Neural progenitor cell (in vitro differentiated cells): ENCODE measurements around the gene FARSA. TPM values are rescaled to one million over a fixed set of nuclear protein-coding genes. Genes with fewer than 3 reads are reported as not detected.

Experiments
- DNase-seq: peaks from one replicate; pipeline ENCODE4 v3.0.0-alpha.2; 2016; ENCODE audit warnings: low spot score
- H2AFZ ChIP-seq: fragments of 200-600 bp; sonication (generic); replicated peaks from 2 replicates; pipeline ENCODE4 v1.6.1; 2016; ENCODE audit warnings: antibody characterized with exemption
- H3F3A ChIP-seq: fragments of 200-600 bp; sonication (generic); 2 replicates; pipeline ENCODE4 v1.6.1; 2016; ENCODE audit warnings: antibody characterized with exemption, low read depth
- H3K27ac ChIP-seq: fragments of 200-600 bp; sonication (generic); 2 replicates; pipeline ENCODE4 v1.5.1; 2016; ENCODE audit warnings: mild to moderate bottlenecking
- H3K27me3 ChIP-seq: fragments of 200-600 bp; sonication (generic); 2 replicates; pipeline ENCODE4 v1.6.1; 2016; ENCODE audit warnings: mild to moderate bottlenecking, moderate library complexity
- H3K36me3 ChIP-seq: fragments of 200-600 bp; sonication (generic); 2 replicates; pipeline ENCODE4 v1.5.1; 2016
- H3K4me1 ChIP-seq: fragments of 200-600 bp; sonication (generic); 2 replicates; pipeline ENCODE4 v1.6.1; 2016; ENCODE audit warnings: mixed run types
- H3K4me2 ChIP-seq: fragments of 200-600 bp; sonication (generic); 2 replicates; pipeline ENCODE4 v1.6.1; 2016
- H3K4me3 ChIP-seq: fragments of 200-600 bp; sonication (generic); 2 replicates; pipeline ENCODE4 v1.5.1; 2016
- H3K79me2 ChIP-seq: fragments of 200-600 bp; sonication (generic); 2 replicates; pipeline ENCODE4 v1.6.1; 2016; ENCODE audit warnings: low read depth
- H3K9ac ChIP-seq: fragments of 200-600 bp; sonication (generic); 2 replicates; pipeline ENCODE4 v1.6.1; 2016
- H3K9me3 ChIP-seq: fragments of 200-600 bp; sonication (generic); 2 replicates; pipeline ENCODE4 v1.5.1; 2016; ENCODE audit warnings: low read depth
- H4K20me1 ChIP-seq: fragments of 200-600 bp; sonication (generic); 2 replicates; pipeline ENCODE4 v1.6.1; 2016; ENCODE audit warnings: low read depth
- H3K27ac Mint-ChIP-seq: 3 replicates; pipeline ENCODE4 v1.8.0; 2021; ENCODE audit warnings: mixed read lengths
- H3K27me3 Mint-ChIP-seq: 2 replicates; pipeline ENCODE4 v1.8.0; 2022; ENCODE audit warnings: low read depth, mild to moderate bottlenecking, inconsistent platforms, moderate library complexity, mixed read lengths; ENCODE audit not compliant: insufficient read depth
- H3K36me3 Mint-ChIP-seq: 3 replicates; pipeline ENCODE4 v1.8.0; 2021; ENCODE audit warnings: mixed read lengths
- H3K4me1 Mint-ChIP-seq: 3 replicates; pipeline ENCODE4 v1.8.0; 2021; ENCODE audit warnings: mixed read lengths
- H3K4me3 Mint-ChIP-seq: 3 replicates; pipeline ENCODE4 v1.8.0; 2021; ENCODE audit warnings: mild to moderate bottlenecking, moderate library complexity, mixed read lengths
- H3K9me3 Mint-ChIP-seq: 3 replicates; pipeline ENCODE4 v1.8.0; 2020; ENCODE audit warnings: mixed read lengths
- EZH2 ChIP-seq: fragments of 200-600 bp; sonication (generic); IDR thresholded peaks from 2 replicates; pipeline ENCODE4 v1.6.1; 2017; ENCODE audit warnings: antibody characterized with exemption, mild to moderate bottlenecking, moderate library complexity
- EZH2phosphoT487 ChIP-seq: fragments of 200-600 bp; sonication (generic); IDR thresholded peaks from 2 replicates; pipeline ENCODE4 v1.6.1; 2017; ENCODE audit warnings: antibody characterized with exemption
- microRNA-seq: library from miRNA; unstranded; fragments of <30 nt; microRNA quantifications from one replicate; pipeline ENCODE4, GENCODE V29; 2016
- small RNA-seq: library from RNA; depleted of rRNA; stranded (forward); fragments of <200 nt; gene quantifications from one replicate; pipeline ENCODE3, GENCODE V24; 2015
- total RNA-seq: library from RNA; depleted of rRNA; stranded (reverse); fragments of >200 nt; gene quantifications from 2 replicates; pipeline ENCODE4 v1.2.3, GENCODE V29; 2015; ENCODE audit warnings: low replicate concordance
- TF ChIP-seq, protein P1 (sequence below): fragments of 200-600 bp; sonication (generic); IDR thresholded peaks from 2 replicates; pipeline ENCODE4 v1.5.1; 2017; ENCODE audit warnings: antibody characterized with exemption, mild to moderate bottlenecking

The FARSA gene
- total RNA-seq, 1 donor from 2014 or later = 21.4 TPM

DNA sequence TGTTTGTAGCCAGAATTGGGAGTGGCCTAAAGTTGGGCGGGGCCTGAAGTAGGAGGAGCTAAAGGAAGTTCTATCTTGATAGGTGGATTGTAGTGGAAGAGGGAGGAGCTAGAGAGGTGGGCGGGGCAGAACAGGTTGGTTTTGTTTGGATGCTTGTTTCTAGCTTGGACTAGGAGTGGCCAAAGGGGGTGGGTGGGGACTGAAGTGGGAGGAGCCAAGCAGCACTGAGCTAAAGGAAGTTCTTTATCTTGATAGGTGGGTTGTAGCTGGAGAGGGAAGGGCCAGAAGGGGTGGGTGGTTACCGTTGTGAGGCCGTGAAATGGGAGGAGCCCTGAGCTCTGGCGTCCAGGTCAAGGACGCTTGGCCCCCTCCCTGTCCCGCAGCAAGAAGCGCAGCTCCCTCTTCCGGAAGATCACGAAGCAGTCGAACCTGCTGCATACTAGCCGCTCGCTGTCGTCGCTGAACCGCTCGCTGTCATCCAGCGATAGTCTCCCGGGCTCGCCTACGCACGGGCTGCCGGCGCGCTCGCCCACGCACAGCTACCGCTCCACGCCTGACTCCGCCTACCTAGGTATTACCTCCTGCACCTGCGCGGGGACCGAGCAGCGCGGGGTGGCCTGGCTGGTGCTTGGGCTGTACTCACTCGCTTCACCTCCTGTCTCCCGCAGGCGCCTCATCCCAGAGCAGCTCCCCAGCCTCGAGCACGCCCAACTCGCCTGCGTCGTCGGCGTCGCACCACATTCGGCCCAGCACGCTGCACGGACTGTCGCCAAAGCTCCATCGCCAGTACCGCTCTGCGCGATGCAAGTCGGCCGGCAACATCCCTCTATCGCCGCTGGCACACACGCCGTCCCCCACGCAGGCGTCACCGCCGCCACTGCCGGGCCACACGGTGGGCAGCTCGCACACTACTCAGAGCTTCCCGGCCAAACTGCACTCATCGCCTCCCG lies 60.3 kb downstream of the FARSA start:
- Histone ChIP-seq H3K79me2 (no peaks in the 10 kb centered on the region), H3K4me1 (no peaks in the 10 kb centered on the region), H4K20me1 (no peaks in the 10 kb centered on the region), H3F3A (peaks cover 9% of the 10 kb centered on the region), H3K4me2 (no peak overlapping the region), H3K27ac (no peak overlapping the region), H3K27me3 (no peaks in the 10 kb centered on the region), H3K9me3 (no peaks in the 10 kb centered on the region), H3K9ac (no peak overlapping the region), H3K4me3 (no peak overlapping the region), H2AFZ (no peak overlapping the region), H3K36me3 (no peaks in the 10 kb centered on the region)
- no peak for TF ChIP-seq EZH2phosphoT487
- TF ChIP-seq, protein P1, sequence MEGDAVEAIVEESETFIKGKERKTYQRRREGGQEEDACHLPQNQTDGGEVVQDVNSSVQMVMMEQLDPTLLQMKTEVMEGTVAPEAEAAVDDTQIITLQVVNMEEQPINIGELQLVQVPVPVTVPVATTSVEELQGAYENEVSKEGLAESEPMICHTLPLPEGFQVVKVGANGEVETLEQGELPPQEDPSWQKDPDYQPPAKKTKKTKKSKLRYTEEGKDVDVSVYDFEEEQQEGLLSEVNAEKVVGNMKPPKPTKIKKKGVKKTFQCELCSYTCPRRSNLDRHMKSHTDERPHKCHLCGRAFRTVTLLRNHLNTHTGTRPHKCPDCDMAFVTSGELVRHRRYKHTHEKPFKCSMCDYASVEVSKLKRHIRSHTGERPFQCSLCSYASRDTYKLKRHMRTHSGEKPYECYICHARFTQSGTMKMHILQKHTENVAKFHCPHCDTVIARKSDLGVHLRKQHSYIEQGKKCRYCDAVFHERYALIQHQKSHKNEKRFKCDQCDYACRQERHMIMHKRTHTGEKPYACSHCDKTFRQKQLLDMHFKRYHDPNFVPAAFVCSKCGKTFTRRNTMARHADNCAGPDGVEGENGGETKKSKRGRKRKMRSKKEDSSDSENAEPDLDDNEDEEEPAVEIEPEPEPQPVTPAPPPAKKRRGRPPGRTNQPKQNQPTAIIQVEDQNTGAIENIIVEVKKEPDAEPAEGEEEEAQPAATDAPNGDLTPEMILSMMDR = no peak
- TF ChIP-seq EZH2 = no peak
- peak; percentile 21 for DNase-seq
- Mint-ChIP-seq H3K27ac (no peak overlapping the region), H3K36me3 (peaks cover 21% of the 10 kb centered on the region), H3K27me3 (peaks cover 21% of the 10 kb centered on the region), H3K4me3 (peak overlapping the region; percentile 19), H3K9me3 (peaks cover 6% of the 10 kb centered on the region), H3K4me1 (no peaks in the 10 kb centered on the region)

Small RNAs within 50 kb of the gene (microRNA-seq; reads per million reads assigned to microRNA genes)
- not detected for gene MIR5695
- 1.1 reads per million for gene MIR6515

Small RNAs within 50 kb of the gene (small RNA-seq; reads per million reads assigned to genes)
- not detected for gene MIR5695
- 0.32 reads per million, percentile 30 among the genes with 10 or more reads in this experiment for gene MIR6515

Other genes with a start within 250 kb of the FARSA start
- gene GNG14, start 245.7 kb downstream of the FARSA start, total RNA-seq = not detected in 2 replicates
- gene FBXW9, start 237.1 kb downstream of the FARSA start, total RNA-seq = 4.0 and 21.4 TPM in 2 replicates
- gene TNPO2, start 209.8 kb downstream of the FARSA start, total RNA-seq = 58.1 and 87.4 TPM in 2 replicates
- gene TRIR, start 199.0 kb downstream of the FARSA start, total RNA-seq = 105 and 194 TPM in 2 replicates
- 62.9 and 99.6 TPM in 2 replicates for gene GET3, start 196.2 kb downstream of the FARSA start, total RNA-seq
- not detected in 2 replicates for gene BEST2, start 181.9 kb downstream of the FARSA start, total RNA-seq
- gene HOOK2, start 158.2 kb downstream of the FARSA start, total RNA-seq = 14.3 and 25.1 TPM in 2 replicates
- gene JUNB, start 142.2 kb downstream of the FARSA start, total RNA-seq = 1.5 and 12.6 TPM in 2 replicates
- 463 and 727 TPM in 2 replicates for gene PRDX2, start 131.9 kb downstream of the FARSA start, total RNA-seq
- gene THSD8, start 131.6 kb downstream of the FARSA start, total RNA-seq = not detected in 2 replicates
- 60.3 and 61.3 TPM in 2 replicates for gene RNASEH2A, start 127.1 kb downstream of the FARSA start, total RNA-seq
- gene RTBDN, start 99.1 kb downstream of the FARSA start, total RNA-seq = 0.19 TPM in 1 of 2 replicates, not detected in the other
- gene MAST1, start 95.2 kb downstream of the FARSA start, total RNA-seq = 8.3 and 13.3 TPM in 2 replicates
- 8.7 and 16.5 TPM in 2 replicates for gene DNASE2, start 52.3 kb downstream of the FARSA start, total RNA-seq
- gene KLF1, start 46.5 kb downstream of the FARSA start, total RNA-seq = 0.43 and 0.64 TPM in 2 replicates
- 39.5 and 75.0 TPM in 2 replicates for gene GCDH, start 42.6 kb downstream of the FARSA start, total RNA-seq
- 1.8 and 6.4 TPM in 2 replicates for gene SYCE2, start 14.4 kb downstream of the FARSA start, total RNA-seq
- gene CALR, start 4.9 kb upstream of the FARSA start, total RNA-seq = 437 and 569 TPM in 2 replicates
- 37.7 and 54.9 TPM in 2 replicates for gene RAD23A, start 12.2 kb upstream of the FARSA start, total RNA-seq
- gene GADD45GIP1, start 23.5 kb upstream of the FARSA start, total RNA-seq = 17.1 and 42.2 TPM in 2 replicates
- gene DAND5, start 35.9 kb upstream of the FARSA start, total RNA-seq = 0.06 and 0.07 TPM in 2 replicates
- 0.06 TPM in 2 replicates for gene NFIX, start 61.8 kb upstream of the FARSA start, total RNA-seq
- 0.88 and 2.2 TPM in 2 replicates for gene LYL1, start 169.1 kb upstream of the FARSA start, total RNA-seq
- gene TRMT1, start 183.0 kb upstream of the FARSA start, total RNA-seq = 30.2 and 49.0 TPM in 2 replicates
- gene NACC1, start 184.6 kb upstream of the FARSA start, total RNA-seq = 34.7 and 108 TPM in 2 replicates
- 36.5 and 51.2 TPM in 2 replicates for gene STX10, start 216.7 kb upstream of the FARSA start, total RNA-seq
- gene IER2, start 216.7 kb upstream of the FARSA start, total RNA-seq = 13.7 and 55.4 TPM in 2 replicates